GM23338 (cell line): Measurements from ENCODE around the gene CYTL1. TPM values are rescaled to one million over a fixed set of nuclear protein-coding genes. Genes with fewer than 3 reads are reported as not detected.

Experiments used
- ATAC-seq: fragments of 200-7000 bp; cut with Tn5 transposase; 3 replicates; pipeline ENCODE4 v1.9.1; 2020
- DNase-seq: peaks from one replicate; pipeline ENCODE4 v3.0.0-alpha.2; 2015; ENCODE audit warnings: low spot score
- H2AFZ ChIP-seq: fragments of 200-600 bp; sonication (generic); 2 replicates; pipeline ENCODE4 v1.8.0; 2016; ENCODE audit warnings: antibody characterized with exemption, mild to moderate bottlenecking, moderate library complexity
- H3F3A ChIP-seq: fragments of 200-600 bp; sonication (generic); replicated peaks from 2 replicates; pipeline ENCODE4 v1.8.0; 2017; ENCODE audit warnings: antibody characterized with exemption, mixed run types, low read depth
- H3K27ac ChIP-seq: fragments of 200-600 bp; sonication (generic); 2 replicates; pipeline ENCODE4 v1.6.1; 2016; ENCODE audit warnings: low read depth
- H3K27me3 ChIP-seq: fragments of 200-600 bp; sonication (generic); 2 replicates; pipeline ENCODE4 v1.8.0; 2016; ENCODE audit warnings: mild to moderate bottlenecking, mixed run types, moderate library complexity; ENCODE audit not compliant: insufficient read depth
- H3K36me3 ChIP-seq: fragments of 200-600 bp; sonication (generic); 2 replicates; pipeline ENCODE4 v1.8.0; 2016; ENCODE audit warnings: mild to moderate bottlenecking; ENCODE audit not compliant: insufficient read depth
- H3K4me1 ChIP-seq: fragments of 200-600 bp; sonication (generic); 2 replicates; pipeline ENCODE4 v1.8.0; 2016; ENCODE audit warnings: mild to moderate bottlenecking, moderate library complexity; ENCODE audit not compliant: insufficient read depth
- H3K4me2 ChIP-seq: fragments of 200-600 bp; sonication (generic); 2 replicates; pipeline ENCODE4 v1.7.1; 2017; ENCODE audit warnings: mixed run types
- H3K4me3 ChIP-seq: fragments of 200-600 bp; sonication (generic); 2 replicates; pipeline ENCODE4 v1.6.1; 2016; ENCODE audit warnings: mixed run types
- H3K79me2 ChIP-seq: fragments of 200-600 bp; sonication (generic); replicated peaks from 2 replicates; pipeline ENCODE4 v1.8.0; 2017; ENCODE audit warnings: mild to moderate bottlenecking; ENCODE audit not compliant: insufficient read depth
- H3K9me2 ChIP-seq: fragments of 200-600 bp; sonication (generic); 2 replicates; pipeline ENCODE4 v1.8.0; 2017; ENCODE audit not compliant: insufficient read depth
- H4K20me1 ChIP-seq: fragments of 200-600 bp; sonication (generic); replicated peaks from 2 replicates; pipeline ENCODE4 v1.8.0; 2017; ENCODE audit warnings: mild to moderate bottlenecking; ENCODE audit not compliant: insufficient read depth
- H3K27ac Mint-ChIP-seq: 2 replicates; pipeline ENCODE4 v1.8.0; 2020; ENCODE audit warnings: inconsistent platforms, mild to moderate bottlenecking, moderate library complexity, mixed read lengths
- H3K27me3 Mint-ChIP-seq: 3 replicates; pipeline ENCODE4 v1.8.0; 2022; ENCODE audit warnings: low read depth, mild to moderate bottlenecking, moderate library complexity, mixed read lengths, inconsistent platforms; ENCODE audit not compliant: insufficient read depth, poor library complexity
- H3K36me3 Mint-ChIP-seq: 3 replicates; pipeline ENCODE4 v1.8.0; 2021; ENCODE audit warnings: low read depth, mild to moderate bottlenecking, inconsistent platforms, moderate library complexity, mixed read lengths
- H3K4me1 Mint-ChIP-seq: 3 replicates; pipeline ENCODE4 v1.8.0; 2020; ENCODE audit warnings: mild to moderate bottlenecking, inconsistent platforms, mixed read lengths
- H3K4me3 Mint-ChIP-seq: 3 replicates; pipeline ENCODE4 v1.8.0; 2021; ENCODE audit warnings: moderate library complexity, mild to moderate bottlenecking, inconsistent platforms, mixed read lengths
- H3K9me3 Mint-ChIP-seq: 3 replicates; pipeline ENCODE4 v1.8.0; 2020; ENCODE audit warnings: moderate library complexity, mild to moderate bottlenecking, inconsistent platforms, mixed read lengths
- CREB1 ChIP-seq: fragments of 250-450 bp; sonication (Bioruptor Pico); IDR thresholded peaks from 2 replicates; pipeline ENCODE4 v1.5.0; 2020; ENCODE audit warnings: low read depth, mild to moderate bottlenecking, moderate library complexity
- EZH2 ChIP-seq: fragments of 200-600 bp; sonication (generic); IDR thresholded peaks from one replicate; pipeline ENCODE4 v1.8.0; 2017; ENCODE audit warnings: antibody characterized with exemption, mild to moderate bottlenecking, low read depth; ENCODE audit not compliant: unreplicated experiment
- NANOG ChIP-seq: IDR thresholded peaks from 2 replicates; pipeline ENCODE4 v1.6.1; 2016; ENCODE audit warnings: antibody characterized with exemption, borderline replicate concordance
- ZNF114 ChIP-seq: fragments of 250-450 bp; sonication (Bioruptor Pico); IDR thresholded peaks from 2 replicates; pipeline ENCODE4 v1.5.0; 2020; ENCODE audit warnings: mild to moderate bottlenecking, moderate library complexity
- polyA plus RNA-seq: library from polyadenylated mRNA; unstranded; fragments of >200 nt; fragmentation: Nextera tagmentation; extraction: Ambion mirVana; gene quantifications from 2 replicates; pipeline ENCODE4 v1.2.1, GENCODE V29; 2016
- total RNA-seq: library from RNA; depleted of rRNA; stranded (reverse); fragments of >200 nt; shearing (Covaris generic); gene quantifications from 2 replicates; pipeline ENCODE4 v1.2.3, GENCODE V29; 2014
- TF ChIP-seq, protein P1 (sequence below): IDR thresholded peaks from one replicate; pipeline ENCODE4 v1.6.1; 2018; ENCODE audit warnings: antibody characterized with exemption; ENCODE audit not compliant: unreplicated experiment
- TF ChIP-seq, protein P2 (sequence below): fragments of 250-450 bp; sonication (Bioruptor Pico); IDR thresholded peaks from 2 replicates; pipeline ENCODE4 v1.5.0; 2020; ENCODE audit warnings: mild to moderate bottlenecking, moderate library complexity
- TF ChIP-seq, protein P3 (sequence below): IDR thresholded peaks from 2 replicates; pipeline ENCODE4 v1.6.1; 2016; ENCODE audit warnings: antibody characterized with exemption
- TF ChIP-seq, protein P4 (sequence below), 2 experiments: fragments of 200-600 bp in 1 of 2; sonication (generic) in 1 of 2; conservative IDR thresholded peaks; 2 replicates each; pipeline versions ENCODE4 v1.5.1 to v1.6.1; 2016 to 2017; ENCODE audit warnings: antibody characterized with exemption in 2 of 2, low read depth in 2 of 2, mild to moderate bottlenecking in 2 of 2, moderate library complexity in 1 of 2

The CYTL1 gene
- total and polyA plus RNA-seq, 2 experiments from 2014 or later, result 12.6 to 17.6 TPM

DNA sequence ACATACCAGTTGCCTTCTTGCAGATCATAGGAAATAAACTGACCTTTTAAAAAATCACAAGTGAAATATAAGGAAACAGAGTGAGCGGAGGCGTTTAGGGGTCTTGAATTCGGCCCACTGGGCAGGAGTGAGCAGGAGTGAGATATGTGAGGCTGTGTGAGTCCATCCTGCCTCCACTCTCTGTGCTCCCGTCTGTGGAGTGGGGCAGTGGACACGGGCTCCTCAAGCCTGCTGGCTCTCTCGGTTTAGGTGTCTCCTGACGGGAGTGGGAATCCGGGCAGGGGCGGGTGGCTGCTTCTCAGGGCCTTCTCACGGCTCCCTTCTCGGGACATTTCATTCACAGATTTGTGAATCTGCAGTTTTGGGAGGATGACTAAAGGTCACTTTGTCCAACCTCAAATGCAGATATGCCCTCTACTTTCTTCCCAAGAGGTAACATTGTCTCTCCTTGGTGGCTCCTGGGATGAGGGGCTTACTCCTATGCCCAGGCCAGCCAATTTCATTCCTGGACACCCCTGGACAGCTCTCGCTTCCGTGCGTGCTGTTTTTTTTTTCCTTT lies 27.6 kb downstream of the CYTL1 start (continued):
- TF ChIP-seq, protein P1, sequence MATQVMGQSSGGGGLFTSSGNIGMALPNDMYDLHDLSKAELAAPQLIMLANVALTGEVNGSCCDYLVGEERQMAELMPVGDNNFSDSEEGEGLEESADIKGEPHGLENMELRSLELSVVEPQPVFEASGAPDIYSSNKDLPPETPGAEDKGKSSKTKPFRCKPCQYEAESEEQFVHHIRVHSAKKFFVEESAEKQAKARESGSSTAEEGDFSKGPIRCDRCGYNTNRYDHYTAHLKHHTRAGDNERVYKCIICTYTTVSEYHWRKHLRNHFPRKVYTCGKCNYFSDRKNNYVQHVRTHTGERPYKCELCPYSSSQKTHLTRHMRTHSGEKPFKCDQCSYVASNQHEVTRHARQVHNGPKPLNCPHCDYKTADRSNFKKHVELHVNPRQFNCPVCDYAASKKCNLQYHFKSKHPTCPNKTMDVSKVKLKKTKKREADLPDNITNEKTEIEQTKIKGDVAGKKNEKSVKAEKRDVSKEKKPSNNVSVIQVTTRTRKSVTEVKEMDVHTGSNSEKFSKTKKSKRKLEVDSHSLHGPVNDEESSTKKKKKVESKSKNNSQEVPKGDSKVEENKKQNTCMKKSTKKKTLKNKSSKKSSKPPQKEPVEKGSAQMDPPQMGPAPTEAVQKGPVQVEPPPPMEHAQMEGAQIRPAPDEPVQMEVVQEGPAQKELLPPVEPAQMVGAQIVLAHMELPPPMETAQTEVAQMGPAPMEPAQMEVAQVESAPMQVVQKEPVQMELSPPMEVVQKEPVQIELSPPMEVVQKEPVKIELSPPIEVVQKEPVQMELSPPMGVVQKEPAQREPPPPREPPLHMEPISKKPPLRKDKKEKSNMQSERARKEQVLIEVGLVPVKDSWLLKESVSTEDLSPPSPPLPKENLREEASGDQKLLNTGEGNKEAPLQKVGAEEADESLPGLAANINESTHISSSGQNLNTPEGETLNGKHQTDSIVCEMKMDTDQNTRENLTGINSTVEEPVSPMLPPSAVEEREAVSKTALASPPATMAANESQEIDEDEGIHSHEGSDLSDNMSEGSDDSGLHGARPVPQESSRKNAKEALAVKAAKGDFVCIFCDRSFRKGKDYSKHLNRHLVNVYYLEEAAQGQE, result no peak

DNA sequence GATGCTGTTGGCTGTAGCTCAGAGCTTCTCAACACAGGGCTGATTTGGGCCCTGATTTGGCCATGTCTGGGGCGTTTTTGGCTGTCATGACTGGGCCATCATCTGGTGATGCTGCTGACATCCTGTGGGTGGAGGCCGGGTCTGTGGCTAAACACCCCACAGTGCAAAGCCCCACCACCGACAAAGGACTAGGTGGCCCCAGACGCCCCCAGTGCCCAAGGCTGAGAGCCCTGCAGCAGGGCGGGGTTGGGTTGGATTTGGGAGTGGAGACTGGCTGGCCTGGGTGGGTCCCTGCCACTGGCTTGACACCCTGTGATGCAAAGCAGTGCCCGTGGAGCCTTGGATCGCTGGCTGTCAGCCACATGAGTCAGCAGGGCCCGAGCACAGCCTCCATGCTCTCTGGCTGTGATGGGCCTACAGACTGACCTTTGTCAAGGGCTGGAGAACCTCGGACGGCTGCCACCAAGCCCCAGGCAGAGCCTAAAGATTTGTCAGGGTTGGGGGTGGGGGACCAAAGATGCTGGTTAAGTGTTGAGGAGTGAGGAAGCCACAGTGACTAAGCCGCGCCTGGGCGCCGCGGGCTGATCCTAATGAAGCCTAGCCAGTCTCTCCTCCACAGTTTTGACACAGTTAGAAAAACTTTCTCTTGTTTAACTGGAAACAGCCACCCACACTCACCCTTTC lies 28.3 kb downstream of the CYTL1 start:
- no peak for DNase-seq
- H3K27ac Mint-ChIP-seq, result no peak overlapping the region
- H3K36me3 ChIP-seq, result no peaks in the 10 kb centered on the region
- TF ChIP-seq, protein P2, sequence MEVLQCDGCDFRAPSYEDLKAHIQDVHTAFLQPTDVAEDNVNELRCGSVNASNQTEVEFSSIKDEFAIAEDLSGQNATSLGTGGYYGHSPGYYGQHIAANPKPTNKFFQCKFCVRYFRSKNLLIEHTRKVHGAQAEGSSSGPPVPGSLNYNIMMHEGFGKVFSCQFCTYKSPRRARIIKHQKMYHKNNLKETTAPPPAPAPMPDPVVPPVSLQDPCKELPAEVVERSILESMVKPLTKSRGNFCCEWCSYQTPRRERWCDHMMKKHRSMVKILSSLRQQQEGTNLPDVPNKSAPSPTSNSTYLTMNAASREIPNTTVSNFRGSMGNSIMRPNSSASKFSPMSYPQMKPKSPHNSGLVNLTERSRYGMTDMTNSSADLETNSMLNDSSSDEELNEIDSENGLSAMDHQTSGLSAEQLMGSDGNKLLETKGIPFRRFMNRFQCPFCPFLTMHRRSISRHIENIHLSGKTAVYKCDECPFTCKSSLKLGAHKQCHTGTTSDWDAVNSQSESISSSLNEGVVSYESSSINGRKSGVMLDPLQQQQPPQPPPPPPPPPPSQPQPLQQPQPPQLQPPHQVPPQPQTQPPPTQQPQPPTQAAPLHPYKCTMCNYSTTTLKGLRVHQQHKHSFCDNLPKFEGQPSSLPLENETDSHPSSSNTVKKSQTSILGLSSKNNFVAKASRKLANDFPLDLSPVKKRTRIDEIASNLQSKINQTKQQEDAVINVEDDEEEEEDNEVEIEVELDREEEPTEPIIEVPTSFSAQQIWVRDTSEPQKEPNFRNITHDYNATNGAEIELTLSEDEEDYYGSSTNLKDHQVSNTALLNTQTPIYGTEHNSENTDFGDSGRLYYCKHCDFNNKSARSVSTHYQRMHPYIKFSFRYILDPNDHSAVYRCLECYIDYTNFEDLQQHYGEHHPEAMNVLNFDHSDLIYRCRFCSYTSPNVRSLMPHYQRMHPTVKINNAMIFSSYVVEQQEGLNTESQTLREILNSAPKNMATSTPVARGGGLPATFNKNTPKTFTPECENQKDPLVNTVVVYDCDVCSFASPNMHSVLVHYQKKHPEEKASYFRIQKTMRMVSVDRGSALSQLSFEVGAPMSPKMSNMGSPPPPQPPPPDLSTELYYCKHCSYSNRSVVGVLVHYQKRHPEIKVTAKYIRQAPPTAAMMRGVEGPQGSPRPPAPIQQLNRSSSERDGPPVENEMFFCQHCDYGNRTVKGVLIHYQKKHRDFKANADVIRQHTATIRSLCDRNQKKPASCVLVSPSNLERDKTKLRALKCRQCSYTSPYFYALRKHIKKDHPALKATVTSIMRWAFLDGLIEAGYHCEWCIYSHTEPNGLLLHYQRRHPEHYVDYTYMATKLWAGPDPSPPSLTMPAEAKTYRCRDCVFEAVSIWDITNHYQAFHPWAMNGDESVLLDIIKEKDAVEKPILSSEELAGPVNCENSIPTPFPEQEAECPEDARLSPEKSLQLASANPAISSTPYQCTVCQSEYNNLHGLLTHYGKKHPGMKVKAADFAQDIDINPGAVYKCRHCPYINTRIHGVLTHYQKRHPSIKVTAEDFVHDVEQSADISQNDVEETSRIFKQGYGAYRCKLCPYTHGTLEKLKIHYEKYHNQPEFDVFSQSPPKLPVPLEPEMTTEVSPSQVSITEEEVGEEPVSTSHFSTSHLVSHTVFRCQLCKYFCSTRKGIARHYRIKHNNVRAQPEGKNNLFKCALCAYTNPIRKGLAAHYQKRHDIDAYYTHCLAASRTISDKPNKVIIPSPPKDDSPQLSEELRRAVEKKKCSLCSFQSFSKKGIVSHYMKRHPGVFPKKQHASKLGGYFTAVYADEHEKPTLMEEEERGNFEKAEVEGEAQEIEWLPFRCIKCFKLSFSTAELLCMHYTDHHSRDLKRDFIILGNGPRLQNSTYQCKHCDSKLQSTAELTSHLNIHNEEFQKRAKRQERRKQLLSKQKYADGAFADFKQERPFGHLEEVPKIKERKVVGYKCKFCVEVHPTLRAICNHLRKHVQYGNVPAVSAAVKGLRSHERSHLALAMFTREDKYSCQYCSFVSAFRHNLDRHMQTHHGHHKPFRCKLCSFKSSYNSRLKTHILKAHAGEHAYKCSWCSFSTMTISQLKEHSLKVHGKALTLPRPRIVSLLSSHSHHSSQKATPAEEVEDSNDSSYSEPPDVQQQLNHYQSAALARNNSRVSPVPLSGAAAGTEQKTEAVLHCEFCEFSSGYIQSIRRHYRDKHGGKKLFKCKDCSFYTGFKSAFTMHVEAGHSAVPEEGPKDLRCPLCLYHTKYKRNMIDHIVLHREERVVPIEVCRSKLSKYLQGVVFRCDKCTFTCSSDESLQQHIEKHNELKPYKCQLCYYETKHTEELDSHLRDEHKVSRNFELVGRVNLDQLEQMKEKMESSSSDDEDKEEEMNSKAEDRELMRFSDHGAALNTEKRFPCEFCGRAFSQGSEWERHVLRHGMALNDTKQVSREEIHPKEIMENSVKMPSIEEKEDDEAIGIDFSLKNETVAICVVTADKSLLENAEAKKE (CRISPR knock-in tag), result no peak
- TF ChIP-seq NANOG (no peak), EZH2 (no peak), CREB1 (no peak), ZNF114 (no peak)
- TF ChIP-seq, protein P3, sequence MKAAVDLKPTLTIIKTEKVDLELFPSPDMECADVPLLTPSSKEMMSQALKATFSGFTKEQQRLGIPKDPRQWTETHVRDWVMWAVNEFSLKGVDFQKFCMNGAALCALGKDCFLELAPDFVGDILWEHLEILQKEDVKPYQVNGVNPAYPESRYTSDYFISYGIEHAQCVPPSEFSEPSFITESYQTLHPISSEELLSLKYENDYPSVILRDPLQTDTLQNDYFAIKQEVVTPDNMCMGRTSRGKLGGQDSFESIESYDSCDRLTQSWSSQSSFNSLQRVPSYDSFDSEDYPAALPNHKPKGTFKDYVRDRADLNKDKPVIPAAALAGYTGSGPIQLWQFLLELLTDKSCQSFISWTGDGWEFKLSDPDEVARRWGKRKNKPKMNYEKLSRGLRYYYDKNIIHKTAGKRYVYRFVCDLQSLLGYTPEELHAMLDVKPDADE, result no peak
- TF ChIP-seq, protein P4, sequence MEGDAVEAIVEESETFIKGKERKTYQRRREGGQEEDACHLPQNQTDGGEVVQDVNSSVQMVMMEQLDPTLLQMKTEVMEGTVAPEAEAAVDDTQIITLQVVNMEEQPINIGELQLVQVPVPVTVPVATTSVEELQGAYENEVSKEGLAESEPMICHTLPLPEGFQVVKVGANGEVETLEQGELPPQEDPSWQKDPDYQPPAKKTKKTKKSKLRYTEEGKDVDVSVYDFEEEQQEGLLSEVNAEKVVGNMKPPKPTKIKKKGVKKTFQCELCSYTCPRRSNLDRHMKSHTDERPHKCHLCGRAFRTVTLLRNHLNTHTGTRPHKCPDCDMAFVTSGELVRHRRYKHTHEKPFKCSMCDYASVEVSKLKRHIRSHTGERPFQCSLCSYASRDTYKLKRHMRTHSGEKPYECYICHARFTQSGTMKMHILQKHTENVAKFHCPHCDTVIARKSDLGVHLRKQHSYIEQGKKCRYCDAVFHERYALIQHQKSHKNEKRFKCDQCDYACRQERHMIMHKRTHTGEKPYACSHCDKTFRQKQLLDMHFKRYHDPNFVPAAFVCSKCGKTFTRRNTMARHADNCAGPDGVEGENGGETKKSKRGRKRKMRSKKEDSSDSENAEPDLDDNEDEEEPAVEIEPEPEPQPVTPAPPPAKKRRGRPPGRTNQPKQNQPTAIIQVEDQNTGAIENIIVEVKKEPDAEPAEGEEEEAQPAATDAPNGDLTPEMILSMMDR (conservative IDR thresholded peaks at IDR 0.05; ENCODE audit: low read depth in 2 of 2), result no peak

More for the DNA sequence above, 28.3 kb downstream of the CYTL1 start:
- H3K79me2 ChIP-seq, result no peaks in the 10 kb centered on the region
- peaks cover 7% of the 10 kb centered on the region for H3K27me3 Mint-ChIP-seq
- H3K27me3 ChIP-seq, result no peaks in the 10 kb centered on the region
- no peaks in the 10 kb centered on the region for H3K36me3 Mint-ChIP-seq
- no peaks in the 10 kb centered on the region for H4K20me1 ChIP-seq
- no peak overlapping the region for H3K27ac ChIP-seq
- H3K4me1 Mint-ChIP-seq, result peaks cover 6% of the 10 kb centered on the region
- H2AFZ ChIP-seq, result peak overlapping the region; percentile 59; the same call in 1 of the 2 replicates
- H3K9me2 ChIP-seq, result no peaks in the 10 kb centered on the region
- H3K4me3 Mint-ChIP-seq, result no peak overlapping the region
- H3K4me2 ChIP-seq, result no peak overlapping the region
- ATAC-seq, result no peak
- H3K4me1 ChIP-seq, result 0 out of 2 replicates have a peak, but pooled peaks cover 8% of the 10 kb centered on the region
- no peak overlapping the region for H3K4me3 ChIP-seq
- H3F3A ChIP-seq, result no peaks in the 10 kb centered on the region
- H3K9me3 Mint-ChIP-seq, result no peaks in the 10 kb centered on the region
